Measurements from ENCODE around the gene IQCK.

Gene IQCK

GRCh38 chr16:19722269-19722952 is 4.3 kb downstream of the IQCK start:
- DNase-seq (ENCODE audit: low read depth), result no peak
- H3K4me3 ChIP-seq (ENCODE audit: low read length), result no peak overlapping the region
- TF ChIP-seq CTCF (conservative IDR thresholded peaks at IDR 0.05; ENCODE audit: low read depth, low read length), result no peak

- no peak overlapping the region for H3K4me3 ChIP-seq (ENCODE audit: low read length)
- no peak for TF ChIP-seq CTCF (conservative IDR thresholded peaks at IDR 0.05; ENCODE audit: low read depth, low read length)
- no peak for DNase-seq (ENCODE audit: low read depth)
These were observed 4.9 kb downstream of the IQCK start for GRCh38 chr16:19722981-19723380.

- no peak overlapping the region for H3K4me3 ChIP-seq (ENCODE audit: low read length)
- DNase-seq (ENCODE audit: low read depth), result no peak
- no peak for TF ChIP-seq CTCF (conservative IDR thresholded peaks at IDR 0.05; ENCODE audit: low read depth, low read length)
These were observed 10.5 kb downstream of the IQCK start for GRCh38 chr16:19728636-19728965.

- DNase-seq (ENCODE audit: low read depth), result no peak
- H3K4me3 ChIP-seq (ENCODE audit: low read length), result no peak overlapping the region
- no peak for TF ChIP-seq CTCF (conservative IDR thresholded peaks at IDR 0.05; ENCODE audit: low read depth, low read length)
These were observed 15.5 kb downstream of the IQCK start for GRCh38 chr16:19733551-19733950.

GRCh38 chr16:19735074-19735867 is 17.2 kb downstream of the IQCK start:
- no peak for TF ChIP-seq CTCF (conservative IDR thresholded peaks at IDR 0.05; ENCODE audit: low read depth, low read length)
- no peak for DNase-seq (ENCODE audit: low read depth)
- no peak overlapping the region for H3K4me3 ChIP-seq (ENCODE audit: low read length)

- no peak for DNase-seq (ENCODE audit: low read depth)
- no peak overlapping the region for H3K4me3 ChIP-seq (ENCODE audit: low read length)
- TF ChIP-seq CTCF (conservative IDR thresholded peaks at IDR 0.05; ENCODE audit: low read depth, low read length), result no peak
These were observed 19.4 kb downstream of the IQCK start for GRCh38 chr16:19737306-19738038.

Data from retinal pigment epithelial cell (primary cell).